Neutrophil (primary cell): ENCODE results near the gene MBD5.

Source experiments
- H3K27ac ChIP-seq: fragments of 200-600 bp; sonication (generic); 2 replicates; pipeline ENCODE4 v1.5.1; 2016; ENCODE audit warnings: mild to moderate bottlenecking, moderate library complexity
- H3K27me3 ChIP-seq: fragments of 200-600 bp; sonication (generic); 2 replicates; pipeline ENCODE4 v1.6.0; 2016; ENCODE audit warnings: mild to moderate bottlenecking
- H3K36me3 ChIP-seq: fragments of 200-600 bp; sonication (generic); 2 replicates; pipeline ENCODE4 v1.5.1; 2017
- H3K4me1 ChIP-seq, 2 experiments: fragments of 200-600 bp in 1 of 2; sonication (generic) in 1 of 2; 1 replicate in 1 of 2; 2 replicates in 1 of 2; pipeline versions ENCODE4 v1.5.1 to v1.6.1; 2013 to 2016; ENCODE audit warnings: low read depth in 1 of 2, low read length in 1 of 2, mild to moderate bottlenecking in 1 of 2, moderate library complexity in 1 of 2; ENCODE audit not compliant: control insufficient read depth in 1 of 2, insufficient read depth in 1 of 2
- H3K4me3 ChIP-seq, 2 experiments: fragments of 200-600 bp in 1 of 2; sonication (generic) in 1 of 2; 1 replicate in 1 of 2; 2 replicates in 1 of 2; pipeline ENCODE4 v1.5.1; 2013 to 2016; ENCODE audit warnings: low read depth in 1 of 2, low read length in 1 of 2, mild to moderate bottlenecking in 1 of 2, moderate library complexity in 1 of 2
- H3K9me3 ChIP-seq: fragments of 200-600 bp; sonication (generic); 2 replicates; pipeline ENCODE4 v1.5.1; 2016
- CTCF ChIP-seq: fragments of 200-600 bp; sonication (generic); IDR thresholded peaks from 2 replicates; pipeline ENCODE4 v1.5.1; 2016; ENCODE audit warnings: antibody characterized with exemption

MBD5 gene

GRCh38 chr2:148251993-148252392 lies 231.1 kb downstream of the MBD5 start:
- no peaks in the 10 kb centered on the region for H3K4me1 ChIP-seq
- H3K27ac ChIP-seq: no peak overlapping the region
- H3K36me3 ChIP-seq: no peaks in the 10 kb centered on the region
- no peak for TF ChIP-seq CTCF
- H3K9me3 ChIP-seq: peaks cover 4% of the 10 kb centered on the region
- no peaks in the 10 kb centered on the region for H3K27me3 ChIP-seq
- no peak overlapping the region for H3K4me3 ChIP-seq

- Histone ChIP-seq H3K9me3 (peaks cover 4% of the 10 kb centered on the region), H3K27ac (no peak overlapping the region), H3K4me3 (no peak overlapping the region), H3K36me3 (no peaks in the 10 kb centered on the region), H3K4me1 (no peaks in the 10 kb centered on the region), H3K27me3 (no peaks in the 10 kb centered on the region)
- no peak for TF ChIP-seq CTCF
These were observed 231.8 kb downstream of the MBD5 start for GRCh38 chr2:148252646-148253045.

GRCh38 chr2:148253685-148254084 lies 232.8 kb downstream of the MBD5 start:
- no peak for TF ChIP-seq CTCF
- Histone ChIP-seq H3K27ac (no peak overlapping the region), H3K9me3 (peaks cover 4% of the 10 kb centered on the region), H3K27me3 (no peaks in the 10 kb centered on the region), H3K4me3 (no peak overlapping the region), H3K4me1 (no peaks in the 10 kb centered on the region), H3K36me3 (no peaks in the 10 kb centered on the region)

GRCh38 chr2:148255929-148256328 lies 235.0 kb downstream of the MBD5 start:
- H3K27me3 ChIP-seq: no peaks in the 10 kb centered on the region
- peaks cover 4% of the 10 kb centered on the region for H3K9me3 ChIP-seq
- H3K4me1 ChIP-seq: no peaks in the 10 kb centered on the region
- H3K4me3 ChIP-seq: no peak overlapping the region
- H3K36me3 ChIP-seq: no peaks in the 10 kb centered on the region
- H3K27ac ChIP-seq: no peak overlapping the region
- TF ChIP-seq CTCF: no peak

DNA sequence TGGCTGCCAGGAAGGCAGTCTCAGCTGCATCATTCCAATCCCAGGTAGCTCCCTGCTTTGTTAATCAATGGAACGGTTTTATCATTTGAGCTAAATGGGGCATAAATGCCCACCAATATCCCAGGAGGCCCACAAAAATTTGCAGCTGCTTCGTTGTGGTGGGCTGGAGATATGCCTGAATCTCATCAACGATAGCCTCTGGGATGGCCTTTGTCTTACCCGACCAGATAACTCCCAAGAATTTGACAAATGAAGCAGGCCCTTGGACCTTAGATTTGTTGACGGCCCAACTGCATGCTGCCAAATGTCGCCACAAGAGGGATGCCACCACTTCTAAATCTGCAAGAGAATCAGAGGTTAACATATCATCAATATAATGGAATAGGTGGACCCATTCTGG lies 236.4 kb downstream of the MBD5 start:
- no peak for TF ChIP-seq CTCF
- Histone ChIP-seq H3K4me1 (no peaks in the 10 kb centered on the region), H3K36me3 (no peaks in the 10 kb centered on the region)

DNA sequence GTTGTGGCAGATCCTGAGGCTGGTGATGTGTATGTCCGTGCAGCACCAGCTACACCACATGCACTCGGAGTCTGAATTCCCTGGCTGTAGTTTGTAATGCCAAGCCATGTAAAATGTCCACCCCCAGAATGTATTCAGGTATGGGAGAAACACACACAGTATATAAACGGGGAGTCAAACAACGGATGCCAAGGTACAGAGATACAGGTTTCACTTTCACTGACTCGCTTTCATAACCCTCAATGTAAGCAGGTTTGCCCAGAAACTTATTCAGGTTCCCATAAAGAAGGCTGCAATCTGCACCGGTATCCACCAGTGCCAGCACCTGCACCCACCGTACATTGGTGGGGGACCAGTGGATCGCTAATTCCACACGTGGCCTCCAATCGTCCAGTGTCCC lies 237.2 kb downstream of the MBD5 start:
- H3K4me1 ChIP-seq: no peaks in the 10 kb centered on the region
- peaks cover 4% of the 10 kb centered on the region for H3K9me3 ChIP-seq
- TF ChIP-seq CTCF: no peak
- H3K4me3 ChIP-seq: no peak overlapping the region
- no peaks in the 10 kb centered on the region for H3K27me3 ChIP-seq
- H3K36me3 ChIP-seq: no peaks in the 10 kb centered on the region
- no peak overlapping the region for H3K27ac ChIP-seq

More for the DNA sequence above, 236.4 kb downstream of the MBD5 start:
- peaks cover 4% of the 10 kb centered on the region for H3K9me3 ChIP-seq
- H3K27me3 ChIP-seq: no peaks in the 10 kb centered on the region
- no peak overlapping the region for H3K4me3 ChIP-seq
- no peak overlapping the region for H3K27ac ChIP-seq
